ENCODE data around the gene TBCK.

GRCh38 chr4:105998171-105999063 is 317.6 kb downstream of the TBCK start:
- TF ChIP-seq POLR2A (IDR thresholded peaks at IDR 0.05) (no peak), CTCF (IDR thresholded peaks at IDR 0.05) (no peak), EP300 (IDR thresholded peaks at IDR 0.05) (no peak)
